ENCODE measurements around the gene CBLB.
"Not testable (repeated sequence)": the region's sequence is repeated elsewhere in the genome, so short reads cannot be mapped to it uniquely, and the experiment has no call there.

CBLB gene

DNA sequence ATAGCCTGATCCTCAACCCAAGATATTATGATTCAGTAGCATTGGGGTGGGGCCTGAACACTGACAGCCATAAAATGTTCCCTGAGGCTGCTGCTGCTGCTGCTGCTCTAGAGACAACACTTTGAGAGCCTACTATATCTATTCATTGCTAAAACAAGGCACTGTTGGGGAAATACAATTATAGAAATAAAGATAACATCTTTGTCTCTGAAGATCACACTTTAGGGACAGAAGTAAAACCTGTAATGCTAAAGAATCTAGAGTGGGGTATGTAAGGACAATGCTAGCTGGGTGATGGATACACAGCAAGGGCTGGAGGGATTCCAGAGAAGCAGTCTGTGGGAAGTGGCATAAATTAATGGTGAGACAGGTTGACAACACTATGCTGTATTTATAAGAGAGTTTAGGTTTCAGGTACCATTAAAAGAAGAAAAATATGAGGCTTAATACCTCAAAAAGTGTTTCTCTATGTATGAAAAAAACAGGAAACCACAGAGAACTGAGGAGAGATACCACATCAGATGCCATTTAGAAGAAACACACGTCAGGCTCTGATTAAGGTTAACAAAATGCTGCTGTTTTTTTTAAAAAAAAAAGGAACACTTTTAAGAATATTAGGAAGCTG, 115.9 kb downstream of the CBLB start:
- DNase-seq (ENCODE audit: low read depth in 2 of 2), result no peak

GRCh38 chr3:105747696-105748095, 121.1 kb downstream of the CBLB start:
- DNase-seq (ENCODE audit: low read depth in 2 of 2), result no peak

- no peak for DNase-seq (ENCODE audit: low read depth in 2 of 2)
These were observed 121.7 kb downstream of the CBLB start for GRCh38 chr3:105747060-105747541.

DNA sequence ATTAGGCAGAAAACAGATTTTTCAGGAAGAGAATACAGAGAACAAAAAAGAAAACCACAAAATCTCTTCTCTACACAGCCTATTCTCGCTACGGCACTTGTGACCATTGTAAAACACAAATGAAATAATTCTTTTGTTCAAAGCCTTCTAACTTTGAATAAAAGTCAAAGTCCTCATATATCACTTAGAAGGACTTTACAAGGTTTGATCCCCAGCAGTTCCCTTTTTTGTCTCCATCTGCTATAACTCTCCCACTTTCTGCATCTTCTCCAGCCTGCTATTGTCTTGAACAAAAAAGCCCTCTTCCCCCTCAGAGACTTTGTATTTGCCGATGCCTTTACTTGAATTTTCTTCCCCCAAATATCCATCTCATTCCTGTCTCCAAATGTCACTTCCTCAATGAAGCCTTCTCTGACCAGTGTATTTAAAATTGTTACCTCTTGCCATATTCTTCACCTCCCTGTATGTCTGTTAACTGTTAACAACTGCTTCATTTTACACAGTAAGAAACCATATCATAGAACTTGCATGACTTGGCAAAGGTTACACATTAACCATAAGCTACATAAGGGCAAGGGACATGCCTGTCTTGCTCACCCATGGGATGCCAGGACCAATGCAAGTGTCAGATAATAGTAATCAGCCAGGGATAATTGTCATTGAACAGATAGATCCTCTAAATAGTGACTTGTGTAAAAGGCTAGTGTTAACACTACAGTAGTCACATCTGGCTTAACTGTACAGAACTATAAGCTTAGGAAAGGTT, 122.4 kb downstream of the CBLB start:
- no peak for DNase-seq (ENCODE audit: low read depth in 2 of 2)

- no peak for DNase-seq (ENCODE audit: low read depth in 2 of 2)
These were observed 123.8 kb downstream of the CBLB start for GRCh38 chr3:105745046-105745445.

DNA sequence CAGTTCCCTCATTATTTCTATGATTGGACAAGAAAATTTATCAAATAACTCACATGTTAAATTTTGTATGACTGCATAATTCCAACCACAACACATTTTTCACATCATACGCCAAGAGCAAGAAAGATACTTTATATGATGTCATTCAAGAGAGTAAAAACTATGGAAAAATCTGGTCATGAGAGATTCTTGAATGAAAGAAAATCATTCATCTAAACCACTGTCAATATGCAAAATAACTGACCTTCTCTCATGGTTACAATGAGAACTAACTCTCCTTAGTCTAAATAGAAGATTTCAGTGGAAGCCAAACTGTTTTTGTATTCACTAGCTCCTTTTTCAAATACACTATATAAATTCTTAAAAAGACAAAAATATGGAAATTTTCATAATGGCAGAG, 124.6 kb downstream of the CBLB start:
- DNase-seq (ENCODE audit: low read depth in 2 of 2), result no peak

DNA sequence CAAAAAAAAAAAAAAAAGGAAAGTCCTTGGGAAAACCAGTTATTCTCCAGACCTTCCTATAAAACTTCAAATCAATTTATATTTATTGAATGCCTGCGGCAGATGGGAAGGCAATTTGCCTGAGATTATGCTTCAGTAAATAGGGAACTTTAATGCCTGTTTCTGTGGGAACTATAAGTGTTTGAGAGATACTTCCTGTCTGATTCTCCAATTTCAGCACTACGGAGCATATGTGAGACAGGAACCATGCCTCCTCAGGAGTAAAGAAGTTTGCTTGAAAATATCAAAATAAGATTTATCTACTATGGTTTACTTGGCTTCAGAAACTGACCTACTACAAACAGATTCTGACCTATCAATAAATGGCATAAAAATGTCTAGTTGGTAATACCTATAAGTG, 135.5 kb downstream of the CBLB start:
- DNase-seq (ENCODE audit: low read depth in 2 of 2), result no peak

GRCh38 chr3:105731686-105732085, 137.1 kb downstream of the CBLB start:
- DNase-seq (ENCODE audit: low read depth in 2 of 2), result no peak

DNA sequence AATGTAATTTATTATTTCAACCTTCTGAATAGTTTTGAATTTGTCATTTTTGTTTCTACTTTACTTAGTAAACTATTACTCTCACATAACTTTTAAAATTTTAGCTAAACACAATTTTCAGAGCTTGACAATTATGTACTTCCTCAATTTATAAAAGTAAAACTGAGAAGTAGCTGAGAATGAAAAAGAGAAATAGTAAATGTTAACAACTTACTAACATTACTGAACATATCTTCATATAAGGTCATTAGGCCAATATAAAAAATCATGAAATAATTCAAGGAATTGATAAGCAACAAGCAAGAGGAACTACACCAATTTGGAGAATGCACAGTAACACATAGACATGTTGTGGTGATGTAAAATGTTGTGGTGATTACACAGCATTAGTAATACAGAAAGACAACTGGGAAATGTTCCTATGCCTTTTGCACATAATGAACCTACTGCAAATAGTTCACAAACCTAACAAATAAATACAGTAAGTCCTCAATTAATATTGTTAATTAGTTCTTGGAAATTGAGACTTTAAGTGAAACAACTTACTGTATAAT, 137.9 kb downstream of the CBLB start:
- no peak for DNase-seq (ENCODE audit: low read depth in 2 of 2)

- no peak for DNase-seq (ENCODE audit: low read depth in 2 of 2)
These were observed 139.1 kb downstream of the CBLB start for GRCh38 chr3:105729667-105730066.

DNA sequence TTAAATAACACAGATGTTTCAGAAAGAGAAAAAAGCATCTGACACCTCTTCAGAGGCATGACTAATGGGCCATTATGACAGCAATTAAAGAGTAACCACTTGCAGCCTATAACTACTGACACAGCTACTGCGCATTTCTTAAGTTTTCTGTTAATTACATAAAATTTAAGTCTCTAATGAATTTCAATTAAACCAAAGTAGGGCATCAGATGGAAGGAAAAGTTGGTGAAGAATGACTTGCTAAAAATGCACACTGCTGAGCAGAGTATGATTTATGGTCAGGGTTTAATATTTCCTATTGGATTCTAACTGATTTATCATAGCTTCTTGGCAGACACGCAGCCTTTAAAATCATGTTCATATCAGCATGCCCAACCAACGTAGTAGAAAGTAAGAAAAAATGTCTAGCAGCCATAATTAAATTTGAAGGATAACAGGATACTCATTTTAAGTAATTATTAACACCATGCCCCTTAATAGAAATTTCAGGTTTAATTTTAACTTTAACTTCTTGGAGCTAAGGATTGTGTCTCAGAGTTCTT, 140.0 kb downstream of the CBLB start:
- no peak for DNase-seq (ENCODE audit: low read depth in 2 of 2)

DNA sequence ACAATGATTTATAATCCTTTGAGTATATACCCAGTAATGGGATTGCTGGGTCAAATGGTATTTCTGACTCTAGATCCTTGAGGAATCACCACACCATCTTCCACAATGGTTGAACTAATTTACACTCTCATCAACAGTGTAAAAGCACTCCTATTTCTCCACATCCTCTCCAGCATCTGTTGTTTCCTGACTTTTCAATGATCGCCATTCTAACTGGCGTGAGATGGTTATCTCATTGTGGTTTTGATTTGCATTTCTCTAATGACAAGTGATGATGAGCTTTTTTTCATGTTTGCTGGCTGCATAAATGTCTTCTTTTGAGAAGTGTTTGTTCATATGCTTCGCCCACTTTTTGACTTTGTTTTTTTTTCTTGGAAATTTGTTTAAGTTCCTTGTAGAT, 141.8 kb downstream of the CBLB start:
- DNase-seq (ENCODE audit: low read depth in 2 of 2), result not testable (repeated sequence)

- DNase-seq (ENCODE audit: low read depth in 2 of 2), result no peak
These were observed 145.8 kb downstream of the CBLB start for GRCh38 chr3:105722943-105723556.

GRCh38 chr3:105719791-105720190, 149.0 kb downstream of the CBLB start:
- DNase-seq (ENCODE audit: low read depth in 2 of 2), result no peak

GRCh38 chr3:105715372-105715771, 153.4 kb downstream of the CBLB start:
- DNase-seq (ENCODE audit: low read depth in 2 of 2), result no peak

DNA sequence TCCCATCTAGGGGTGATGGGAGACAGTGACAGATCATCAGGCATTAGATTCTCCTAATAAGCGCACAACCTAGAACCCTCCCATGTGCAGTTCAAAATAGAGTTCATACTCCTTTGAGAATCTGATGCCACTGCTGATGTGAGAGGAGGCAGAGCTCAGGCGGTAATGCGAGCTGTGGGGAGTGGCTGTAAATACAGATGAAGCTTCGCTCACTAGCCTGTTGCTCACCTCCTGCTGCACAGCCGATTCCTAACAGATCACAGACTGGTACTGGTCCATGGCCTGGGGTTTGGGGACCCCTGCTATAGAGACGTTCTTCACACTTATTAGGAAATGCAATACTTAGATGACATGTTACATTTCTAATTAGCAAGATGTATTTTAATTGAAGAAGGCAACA, 154.4 kb downstream of the CBLB start:
- no peak for DNase-seq (ENCODE audit: low read depth in 2 of 2)

DNA sequence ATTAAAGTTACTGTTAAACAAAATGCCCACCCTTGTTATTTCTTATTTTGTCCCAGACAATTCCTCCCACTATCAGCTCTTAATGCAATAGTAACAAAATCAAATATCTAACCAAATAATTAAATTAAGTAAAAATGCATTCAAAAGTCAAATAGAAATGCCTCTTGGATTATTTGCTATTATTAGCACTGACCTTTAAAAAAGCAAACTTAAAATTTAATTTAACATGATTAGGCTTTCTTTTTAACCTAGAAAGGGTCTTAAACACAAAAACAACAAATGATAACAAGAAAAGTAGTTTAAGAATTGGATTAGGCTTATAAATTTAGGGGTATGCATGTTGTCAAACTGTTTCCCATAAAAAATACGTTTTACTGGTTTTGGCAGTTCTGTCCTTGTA, 159.8 kb downstream of the CBLB start:
- no peak for DNase-seq (ENCODE audit: low read depth in 2 of 2)

DNA sequence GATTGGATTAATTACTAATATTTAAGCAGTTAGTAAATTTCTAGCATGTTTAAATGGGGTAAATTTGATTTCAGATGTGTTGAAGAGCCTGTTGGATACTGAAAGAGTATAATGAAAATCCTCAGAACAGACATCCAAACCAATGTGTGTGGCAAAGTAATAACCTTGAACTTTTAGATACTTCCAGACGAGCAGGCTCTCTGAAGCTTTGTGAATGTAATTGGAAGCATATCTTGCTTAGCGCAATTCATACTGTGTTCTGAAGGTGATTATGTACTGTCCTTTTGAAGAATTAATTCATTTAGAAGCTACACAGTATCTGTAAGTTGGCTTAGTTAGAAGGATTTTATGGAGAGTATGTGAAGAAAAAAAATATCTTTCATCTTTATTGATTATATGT, 161.8 kb downstream of the CBLB start:
- DNase-seq (ENCODE audit: low read depth in 2 of 2), result no peak

DNA sequence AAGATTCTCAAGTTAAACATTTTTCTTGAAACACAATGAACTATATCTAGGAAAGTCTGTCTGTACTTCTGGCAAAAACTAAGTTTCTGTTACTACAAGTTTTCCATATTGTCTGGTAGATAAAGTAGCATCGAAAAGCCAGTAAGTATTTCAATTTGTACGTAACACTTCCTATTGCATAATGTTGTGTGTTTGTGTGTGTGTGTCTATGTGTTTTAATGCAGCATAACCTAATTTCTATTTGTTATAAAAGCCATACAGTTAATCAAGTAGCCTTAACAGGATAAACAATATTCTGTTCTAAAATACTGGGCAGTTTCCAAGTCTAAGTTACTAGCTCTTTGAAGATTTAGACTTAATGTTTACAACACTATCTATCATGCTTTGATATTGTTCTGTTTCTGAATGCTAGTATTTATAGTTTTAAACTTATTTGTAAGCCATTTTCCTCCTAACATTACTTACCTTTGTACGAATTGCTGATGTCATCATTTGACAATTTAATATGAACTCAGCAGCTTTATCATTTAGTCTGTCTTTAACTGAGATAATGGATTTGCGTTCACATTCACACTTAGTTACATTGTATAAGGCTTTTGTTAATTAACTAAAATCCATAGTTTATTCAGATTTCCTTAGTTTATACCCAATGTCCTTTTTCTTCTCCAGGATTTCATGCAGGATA, 163.9 kb downstream of the CBLB start:
- no peak for DNase-seq (ENCODE audit: low read depth in 2 of 2)

GRCh38 chr3:105700575-105700974, 168.2 kb downstream of the CBLB start:
- DNase-seq (ENCODE audit: low read depth in 2 of 2), result no peak

GRCh38 chr3:105691633-105692032, 177.2 kb downstream of the CBLB start:
- DNase-seq (ENCODE audit: low read depth in 2 of 2), result no peak

DNA sequence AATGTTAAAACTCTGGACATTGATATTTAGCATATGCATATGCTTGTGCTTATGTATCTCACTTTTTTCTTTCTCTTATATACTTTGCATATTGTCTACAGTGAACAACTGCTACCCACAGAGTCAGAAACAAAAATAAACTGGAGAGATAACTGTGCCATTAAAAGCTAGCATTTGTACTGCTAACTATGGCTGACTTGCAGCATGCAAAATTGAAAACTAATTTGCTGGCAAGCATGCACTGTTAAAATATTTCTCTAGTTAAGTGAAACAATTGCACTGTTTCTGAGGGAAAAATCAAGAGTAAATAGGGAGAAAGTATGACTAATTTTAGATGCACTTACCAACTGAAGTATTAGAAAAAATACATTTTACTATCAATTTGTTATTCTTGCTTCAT, 177.8 kb downstream of the CBLB start:
- DNase-seq (ENCODE audit: low read depth in 2 of 2), result no peak

Measured in stimulated activated CD8-positive, alpha-beta memory T cell treated with anti-CD3 and anti-CD28 coated beads, Interleukin-2, amount 100 ng/mL, for 1 hour (primary cell).